Caco-2 (cell line): Measurements from ENCODE around the gene ZNF746. TPM values are rescaled to one million over a fixed set of nuclear protein-coding genes. Genes with fewer than 3 reads are reported as not detected.

Experiments
- BruUV-seq: library from RNA; stranded (reverse); fragments of 400-500 nt; replicated peaks from 2 replicates; lab custom pipeline; 2021; lab: Mats Ljungman, UMichigan
- CTCF ChIA-PET: fragments of 300-600 bp; sonication (Branson Sonifier 250); formaldehyde crosslinking; loops from one replicate; lab custom pipeline; 2022; ENCODE audit warnings: antibody characterized with exemption; lab: Charles Lee
- POLR2A ChIA-PET: fragments of 300-600 bp; sonication (Branson Sonifier 250); formaldehyde crosslinking; loops from one replicate; lab custom pipeline; 2022; ENCODE audit warnings: antibody characterized with exemption; lab: Charles Lee
- DNase-seq, 2 experiments: peaks; one replicate each; pipeline versions ENCODE4 v3.0.0 to v3.0.0-alpha.2; 2020 to 2022
- H3K27me3 ChIP-seq: replicated peaks from 2 replicates; pipeline ENCODE4 v1.6.0; 2011; ENCODE audit warnings: low read length; ENCODE audit not compliant: control insufficient read depth, insufficient read depth
- H3K36me3 ChIP-seq: 2 replicates; pipeline ENCODE4 v1.5.1; 2011; ENCODE audit warnings: low read length; ENCODE audit not compliant: control insufficient read depth, insufficient read depth
- H3K4me1 ChIP-seq: fragments of 250-450 bp; sonication (Bioruptor Pico); 2 replicates; pipeline ENCODE4 v1.5.1; 2020; ENCODE audit warnings: mild to moderate bottlenecking
- H3K4me3 ChIP-seq: 2 replicates; pipeline ENCODE4 v1.5.1; 2011; ENCODE audit warnings: low read depth, mild to moderate bottlenecking, control low read depth, low read length
- H3K9me3 ChIP-seq: fragments of 250-450 bp; sonication (Bioruptor Pico); 2 replicates; pipeline ENCODE4 v1.5.1; 2020; ENCODE audit warnings: mild to moderate bottlenecking, moderate library complexity
- H3K27ac Mint-ChIP-seq: one replicate; pipeline ENCODE4 v1.8.0; 2022; ENCODE audit warnings: mixed read lengths; ENCODE audit not compliant: unreplicated experiment
- H3K27me3 Mint-ChIP-seq: one replicate; pipeline ENCODE4 v1.8.0; 2022; ENCODE audit warnings: mixed read lengths; ENCODE audit not compliant: insufficient read depth, unreplicated experiment
- H3K36me3 Mint-ChIP-seq: one replicate; pipeline ENCODE4 v1.8.0; 2022; ENCODE audit warnings: mild to moderate bottlenecking, mixed read lengths; ENCODE audit not compliant: insufficient read depth, unreplicated experiment
- H3K4me1 Mint-ChIP-seq: one replicate; pipeline ENCODE4 v1.8.0; 2022; ENCODE audit warnings: low read depth, mixed read lengths; ENCODE audit not compliant: unreplicated experiment
- H3K4me3 Mint-ChIP-seq: one replicate; pipeline ENCODE4 v1.8.0; 2022; ENCODE audit warnings: mild to moderate bottlenecking, moderate library complexity, mixed read lengths; ENCODE audit not compliant: unreplicated experiment
- H3K9me3 Mint-ChIP-seq: one replicate; pipeline ENCODE4 v1.8.0; 2022; ENCODE audit warnings: mixed read lengths; ENCODE audit not compliant: unreplicated experiment
- intact Hi-C: fragments of 100-400 bp; cut with micrococcal nuclease; formaldehyde crosslinking; loops from one replicate; pipeline ENCODE4 v1.10.0; 2022; ENCODE audit not compliant: unreplicated experiment
- total RNA-seq: library from RNA; stranded (reverse); gene quantifications from 2 replicates; pipeline ENCODE4 v1.2.3, GENCODE V29; 2022
- TF ChIP-seq, protein P1 (sequence below), 2 experiments: fragments of 200-600 bp in 1 of 2; IDR thresholded peaks; 1 replicate in 1 of 2; 2 replicates in 1 of 2; pipeline versions ENCODE4 v1.5.1 to v1.8.0; 2011 to 2022; ENCODE audit warnings: antibody characterized with exemption in 1 of 2, control low read depth in 1 of 2, inconsistent platforms in 1 of 2, low read depth in 1 of 2, low read length in 1 of 2, mild to moderate bottlenecking in 1 of 2, moderate library complexity in 1 of 2; ENCODE audit not compliant: insufficient read depth in 1 of 2, severe bottlenecking in 1 of 2, unreplicated experiment in 1 of 2

ZNF746 gene
- total RNA-seq, 1 experiment from 2014 or later = 19.3 TPM

DNA sequence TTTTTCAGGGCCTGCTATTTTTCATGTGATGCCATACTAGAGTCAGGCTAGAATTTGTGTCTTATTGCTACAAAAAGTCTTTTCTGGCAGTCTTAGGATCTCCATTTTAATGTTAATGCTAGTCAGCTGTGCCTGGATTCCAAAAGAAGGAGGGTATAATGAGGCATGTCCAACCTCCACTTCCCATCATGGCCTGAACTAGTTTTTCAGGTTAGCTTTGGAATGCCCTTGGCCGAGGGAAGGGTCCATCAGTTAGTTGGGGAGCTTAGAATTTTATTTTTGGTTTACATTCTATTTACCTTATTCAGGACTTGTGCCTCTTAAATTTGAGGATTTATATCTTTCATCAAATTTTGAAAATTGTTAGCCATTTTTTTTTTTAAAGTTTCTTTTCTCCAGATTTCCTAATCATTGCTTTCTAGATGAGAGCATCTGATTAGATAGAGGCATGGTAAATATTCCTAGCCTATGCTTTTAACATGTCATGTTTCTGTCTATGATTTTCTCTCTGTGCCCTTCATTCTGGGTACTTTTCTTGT lies 30.2 kb downstream of the ZNF746 start:
- Mint-ChIP-seq H3K36me3 (peaks cover 16% of the 10 kb centered on the region), H3K9me3 (peaks cover 16% of the 10 kb centered on the region), H3K4me3 (no peak overlapping the region), H3K27me3 (peaks cover 3% of the 10 kb centered on the region), H3K4me1 (no peaks in the 10 kb centered on the region), H3K27ac (no peak overlapping the region)
- Histone ChIP-seq H3K4me1 (no peaks in the 10 kb centered on the region), H3K9me3 (peaks cover 11% of the 10 kb centered on the region; the same call in 1 of the 2 replicates), H3K27me3 (no peaks in the 10 kb centered on the region), H3K4me3 (no peak overlapping the region), H3K36me3 (no peaks in the 10 kb centered on the region)
- TF ChIP-seq, protein P1, sequence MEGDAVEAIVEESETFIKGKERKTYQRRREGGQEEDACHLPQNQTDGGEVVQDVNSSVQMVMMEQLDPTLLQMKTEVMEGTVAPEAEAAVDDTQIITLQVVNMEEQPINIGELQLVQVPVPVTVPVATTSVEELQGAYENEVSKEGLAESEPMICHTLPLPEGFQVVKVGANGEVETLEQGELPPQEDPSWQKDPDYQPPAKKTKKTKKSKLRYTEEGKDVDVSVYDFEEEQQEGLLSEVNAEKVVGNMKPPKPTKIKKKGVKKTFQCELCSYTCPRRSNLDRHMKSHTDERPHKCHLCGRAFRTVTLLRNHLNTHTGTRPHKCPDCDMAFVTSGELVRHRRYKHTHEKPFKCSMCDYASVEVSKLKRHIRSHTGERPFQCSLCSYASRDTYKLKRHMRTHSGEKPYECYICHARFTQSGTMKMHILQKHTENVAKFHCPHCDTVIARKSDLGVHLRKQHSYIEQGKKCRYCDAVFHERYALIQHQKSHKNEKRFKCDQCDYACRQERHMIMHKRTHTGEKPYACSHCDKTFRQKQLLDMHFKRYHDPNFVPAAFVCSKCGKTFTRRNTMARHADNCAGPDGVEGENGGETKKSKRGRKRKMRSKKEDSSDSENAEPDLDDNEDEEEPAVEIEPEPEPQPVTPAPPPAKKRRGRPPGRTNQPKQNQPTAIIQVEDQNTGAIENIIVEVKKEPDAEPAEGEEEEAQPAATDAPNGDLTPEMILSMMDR (IDR thresholded peaks at IDR 0.05; ENCODE audit: insufficient read depth in 1 of 2, low read depth in 1 of 2, low read length in 1 of 2, severe bottlenecking in 1 of 2, unreplicated experiment in 1 of 2) = no peak
- DNase-seq = peak in 1 of 2 experiments; percentile 18
- POLR2A ChIA-PET = no interaction called here
- CTCF ChIA-PET = no interaction called here
- intact Hi-C loops = no loop called here
- no TSS peak for BruUV-seq

- no peak for DNase-seq
- Mint-ChIP-seq H3K4me1 (peaks cover 1% of the 10 kb centered on the region), H3K9me3 (peaks cover 16% of the 10 kb centered on the region), H3K4me3 (no peak overlapping the region), H3K27me3 (peaks cover 3% of the 10 kb centered on the region), H3K36me3 (peaks cover 9% of the 10 kb centered on the region), H3K27ac (no peak overlapping the region)
- ChIA-PET CTCF (no interaction called here), POLR2A (no interaction called here)
- intact Hi-C loops = no loop called here
- TF ChIP-seq, protein P1 (IDR thresholded peaks at IDR 0.05; ENCODE audit: insufficient read depth in 1 of 2, low read depth in 1 of 2, low read length in 1 of 2, severe bottlenecking in 1 of 2, unreplicated experiment in 1 of 2) = no peak
- no TSS peak for BruUV-seq
- no peaks in the 10 kb centered on the region for H3K36me3 ChIP-seq
- H3K27me3 ChIP-seq = no peaks in the 10 kb centered on the region
- peaks cover 11% of the 10 kb centered on the region; the same call in 1 of the 2 replicates for H3K9me3 ChIP-seq
- no peaks in the 10 kb centered on the region for H3K4me1 ChIP-seq
- no peak overlapping the region for H3K4me3 ChIP-seq
These were observed 31.2 kb downstream of the ZNF746 start for GRCh38 chr7:149466364-149466763.

GRCh38 chr7:149463500-149464161 lies 34.0 kb downstream of the ZNF746 start:
- H3K4me3 ChIP-seq = no peak overlapping the region
- no peak overlapping the region for H3K4me3 Mint-ChIP-seq
- no peaks in the 10 kb centered on the region for H3K27me3 ChIP-seq
- peaks cover 7% of the 10 kb centered on the region for H3K4me1 Mint-ChIP-seq
- BruUV-seq = no TSS peak
- H3K9me3 ChIP-seq = peaks cover 11% of the 10 kb centered on the region; the same call in 1 of the 2 replicates
- CTCF ChIA-PET = no interaction called here
- DNase-seq = no peak
- H3K4me1 ChIP-seq = no peaks in the 10 kb centered on the region
- no peak overlapping the region for H3K27ac Mint-ChIP-seq
- POLR2A ChIA-PET = no interaction called here
- H3K36me3 Mint-ChIP-seq = no peaks in the 10 kb centered on the region
- H3K36me3 ChIP-seq = no peaks in the 10 kb centered on the region
- H3K27me3 Mint-ChIP-seq = peaks cover 6% of the 10 kb centered on the region
- intact Hi-C loops = no loop called here
- H3K9me3 Mint-ChIP-seq = peaks cover 16% of the 10 kb centered on the region
- TF ChIP-seq, protein P1 (IDR thresholded peaks at IDR 0.05; ENCODE audit: insufficient read depth in 1 of 2, low read depth in 1 of 2, low read length in 1 of 2, severe bottlenecking in 1 of 2, unreplicated experiment in 1 of 2) = no peak
